Activated CD4-positive, alpha-beta T cell treated with anti-CD3 and anti-CD28 coated beads, Interleukin-2, amount 10 ng/mL, durations not matched to agents 7 days and 5 days (primary cell): ENCODE measurements around the gene MPHOSPH6. TPM values are rescaled to one million over a fixed set of nuclear protein-coding genes. Genes with fewer than 3 reads are reported as not detected.

ENCODE experiments used
- CTCF ChIA-PET: fragments of 350-600 bp; sonication (Branson Sonifier 250); formaldehyde crosslinking; loops from one replicate; lab custom pipeline; 2021; ENCODE audit warnings: antibody characterized with exemption; lab: Charles Lee
- POLR2A ChIA-PET: fragments of 350-600 bp; sonication (Branson Sonifier 250); formaldehyde crosslinking; loops from one replicate; lab custom pipeline; 2021; ENCODE audit warnings: antibody characterized with exemption; lab: Charles Lee
- DNase-seq: peaks from one replicate; pipeline ENCODE4 v3.0.0-alpha.2; 2020
- H3K27ac Mint-ChIP-seq: one replicate; pipeline ENCODE4 v1.8.0; 2021; ENCODE audit warnings: mild to moderate bottlenecking, moderate library complexity, mixed read lengths
- H3K27me3 Mint-ChIP-seq: one replicate; pipeline ENCODE4 v1.8.0; 2021; ENCODE audit warnings: mixed read lengths
- H3K36me3 Mint-ChIP-seq: one replicate; pipeline ENCODE4 v1.8.0; 2021; ENCODE audit warnings: low read depth, mixed read lengths
- H3K4me1 Mint-ChIP-seq: one replicate; pipeline ENCODE4 v1.8.0; 2021; ENCODE audit warnings: mixed read lengths
- H3K4me3 Mint-ChIP-seq: one replicate; pipeline ENCODE4 v1.8.0; 2021; ENCODE audit warnings: mild to moderate bottlenecking, moderate library complexity, mixed read lengths
- H3K9me3 Mint-ChIP-seq: one replicate; pipeline ENCODE4 v1.8.0; 2021; ENCODE audit warnings: mixed read lengths
- total RNA-seq, 2 experiments: library from RNA; stranded (reverse); gene quantifications; one replicate each; pipeline ENCODE4 v1.2.3, GENCODE V29; 2021

The MPHOSPH6 gene
- total RNA-seq, 2 experiments from 2014 or later = 36.7 to 39.0 TPM

DNA sequence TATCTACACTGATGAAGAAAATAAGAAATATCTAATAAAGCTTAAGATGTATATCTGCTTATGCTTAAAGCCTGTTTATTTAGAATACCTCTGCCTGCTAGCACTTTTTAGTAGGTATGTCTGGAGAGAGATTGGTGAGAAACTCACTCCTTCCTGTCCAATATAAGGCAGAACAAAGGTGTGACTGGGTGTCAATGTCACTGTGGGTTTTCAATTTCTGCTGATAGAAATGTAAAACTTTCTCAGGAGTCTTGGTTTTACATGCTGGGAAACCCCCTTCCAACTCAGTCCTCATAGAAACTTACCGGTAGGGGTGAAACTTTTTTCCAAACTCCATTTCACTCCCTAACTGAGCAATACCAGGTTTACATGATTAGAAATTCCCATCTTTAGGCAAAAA lies 17.8 kb upstream of the MPHOSPH6 start:
- H3K36me3 Mint-ChIP-seq = peaks cover 4% of the 10 kb centered on the region
- no peak for DNase-seq
- CTCF ChIA-PET = no interaction called here
- peaks cover 18% of the 10 kb centered on the region for H3K4me1 Mint-ChIP-seq
- H3K4me3 Mint-ChIP-seq = no peak overlapping the region
- H3K27me3 Mint-ChIP-seq = peaks cover 19% of the 10 kb centered on the region
- no peak overlapping the region for H3K27ac Mint-ChIP-seq
- POLR2A ChIA-PET = no interaction called here
- H3K9me3 Mint-ChIP-seq = peaks cover 4% of the 10 kb centered on the region

DNA sequence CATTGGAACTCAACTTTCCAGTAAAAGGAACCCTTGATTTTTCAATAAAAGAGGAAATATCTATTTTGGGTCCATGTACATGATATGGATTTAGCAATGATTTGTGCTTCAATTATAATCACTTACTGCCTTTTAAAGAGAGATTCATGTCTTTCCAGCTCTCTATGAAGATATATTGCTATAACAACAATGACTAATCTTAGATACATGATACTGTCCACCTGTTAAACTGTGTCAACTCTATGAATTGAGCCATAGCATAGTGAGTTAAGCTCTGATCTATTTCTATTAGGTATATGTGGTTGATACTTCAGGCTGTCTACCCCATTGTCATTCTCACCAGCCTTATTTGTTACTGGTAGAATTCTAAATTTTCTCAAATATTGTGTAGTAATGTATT lies 15.0 kb upstream of the MPHOSPH6 start:
- ChIA-PET POLR2A (no interaction called here), CTCF (interaction anchor here (1.2 kb wide), 1 partner anchor 10 kb away, joined by 3 read pairs; no protein-coding TSS in a partner anchor)
- H3K27ac Mint-ChIP-seq = no peak overlapping the region
- no peaks in the 10 kb centered on the region for H3K36me3 Mint-ChIP-seq
- peaks cover 11% of the 10 kb centered on the region for H3K4me1 Mint-ChIP-seq
- H3K9me3 Mint-ChIP-seq = no peaks in the 10 kb centered on the region
- H3K4me3 Mint-ChIP-seq = no peak overlapping the region
- DNase-seq = no peak
- H3K27me3 Mint-ChIP-seq = peaks cover 22% of the 10 kb centered on the region

DNA sequence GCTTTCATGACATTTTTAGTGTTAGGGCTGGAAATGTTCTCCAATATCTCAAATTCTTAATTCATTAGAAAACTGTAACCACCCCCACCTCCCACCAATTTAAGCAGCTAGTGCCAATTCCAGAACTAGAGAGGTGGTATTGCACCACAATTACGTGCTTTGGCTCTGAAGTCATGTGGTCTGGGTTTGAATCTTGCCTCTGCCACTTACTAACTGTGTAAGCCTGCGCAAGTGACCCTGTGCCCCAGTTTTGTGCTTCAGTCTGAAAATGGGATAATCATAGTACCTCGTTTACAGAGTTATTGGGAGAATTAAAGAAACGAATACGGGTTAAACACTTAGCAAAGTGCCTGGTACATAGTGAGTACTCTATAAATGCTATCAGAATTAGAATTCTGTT lies 14.2 kb upstream of the MPHOSPH6 start:
- ChIA-PET CTCF (interaction anchor here (0.6 to 1.2 kb wide), 2 partner anchors 9 to 340 kb away, joined by 3 read pairs; no protein-coding TSS in a partner anchor), POLR2A (no interaction called here)
- Mint-ChIP-seq H3K9me3 (no peaks in the 10 kb centered on the region), H3K36me3 (no peaks in the 10 kb centered on the region), H3K4me1 (peaks cover 11% of the 10 kb centered on the region), H3K27ac (no peak overlapping the region), H3K27me3 (peaks cover 25% of the 10 kb centered on the region), H3K4me3 (no peak overlapping the region)
- no peak for DNase-seq

DNA sequence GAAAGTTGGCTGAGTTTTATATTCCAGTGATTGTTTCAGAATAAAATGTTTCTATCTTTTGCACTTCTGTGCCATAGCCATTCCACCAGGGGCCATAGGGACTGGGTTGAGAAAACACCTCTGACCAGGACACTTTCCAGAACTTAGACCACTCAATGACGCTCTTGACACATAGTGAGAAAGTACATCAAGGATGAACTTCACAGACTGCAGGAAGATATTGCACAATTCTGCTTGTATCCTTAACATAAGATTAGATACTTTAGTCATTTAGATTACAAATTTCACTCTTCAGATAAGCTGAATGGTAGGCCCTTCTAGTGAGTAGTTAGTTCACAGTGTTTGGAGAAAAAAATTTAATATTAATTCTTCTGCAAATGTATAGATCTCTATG lies 13.0 kb upstream of the MPHOSPH6 start:
- ChIA-PET CTCF (no interaction called here), POLR2A (no interaction called here)
- no peaks in the 10 kb centered on the region for H3K9me3 Mint-ChIP-seq
- peaks cover 8% of the 10 kb centered on the region for H3K4me1 Mint-ChIP-seq
- peaks cover 27% of the 10 kb centered on the region for H3K27me3 Mint-ChIP-seq
- H3K4me3 Mint-ChIP-seq = no peak overlapping the region
- no peaks in the 10 kb centered on the region for H3K36me3 Mint-ChIP-seq
- no peak for DNase-seq
- H3K27ac Mint-ChIP-seq = no peak overlapping the region

DNA sequence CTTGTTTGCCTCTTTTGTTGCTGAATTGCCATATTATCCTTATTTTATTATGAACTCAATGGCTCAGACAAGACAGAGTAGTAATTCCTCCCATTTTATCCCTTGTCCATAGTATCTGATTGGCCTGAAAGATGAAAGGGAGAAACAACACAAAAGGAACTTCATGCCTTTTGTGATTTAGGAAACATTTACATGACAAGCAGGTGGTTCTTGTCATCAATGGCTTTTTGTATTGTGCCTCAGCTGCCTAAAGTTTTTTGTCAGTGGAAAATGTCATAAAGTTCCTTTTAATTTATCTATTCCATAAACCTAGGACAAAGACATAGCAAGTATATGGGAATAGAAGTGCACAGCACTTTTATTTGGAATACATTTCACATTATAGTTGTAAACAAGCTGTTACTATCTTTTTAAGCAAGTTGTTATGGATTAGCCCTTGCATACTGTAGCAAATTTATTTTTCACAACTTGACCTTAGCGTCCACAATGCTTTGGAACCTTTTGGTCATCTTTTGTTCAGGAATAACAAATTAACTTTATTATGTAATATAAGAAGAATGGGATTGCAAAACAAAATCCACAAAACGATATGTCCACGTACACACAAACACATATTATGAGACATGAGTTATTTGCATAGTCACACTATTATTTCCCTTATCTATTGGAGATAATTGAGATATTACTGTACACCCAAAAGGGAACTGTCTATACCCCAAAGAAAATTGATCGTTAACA lies 12.4 kb upstream of the MPHOSPH6 start:
- ChIA-PET POLR2A (no interaction called here), CTCF (interaction anchor here (1.4 kb wide), 1 partner anchor 12 kb away, joined by 7 read pairs; the partner anchor contains the start of gene MPHOSPH6)
- peaks cover 26% of the 10 kb centered on the region for H3K27me3 Mint-ChIP-seq
- no peak for DNase-seq
- no peak overlapping the region for H3K4me3 Mint-ChIP-seq
- H3K4me1 Mint-ChIP-seq = peaks cover 3% of the 10 kb centered on the region
- no peaks in the 10 kb centered on the region for H3K36me3 Mint-ChIP-seq
- no peaks in the 10 kb centered on the region for H3K9me3 Mint-ChIP-seq
- no peak overlapping the region for H3K27ac Mint-ChIP-seq

DNA sequence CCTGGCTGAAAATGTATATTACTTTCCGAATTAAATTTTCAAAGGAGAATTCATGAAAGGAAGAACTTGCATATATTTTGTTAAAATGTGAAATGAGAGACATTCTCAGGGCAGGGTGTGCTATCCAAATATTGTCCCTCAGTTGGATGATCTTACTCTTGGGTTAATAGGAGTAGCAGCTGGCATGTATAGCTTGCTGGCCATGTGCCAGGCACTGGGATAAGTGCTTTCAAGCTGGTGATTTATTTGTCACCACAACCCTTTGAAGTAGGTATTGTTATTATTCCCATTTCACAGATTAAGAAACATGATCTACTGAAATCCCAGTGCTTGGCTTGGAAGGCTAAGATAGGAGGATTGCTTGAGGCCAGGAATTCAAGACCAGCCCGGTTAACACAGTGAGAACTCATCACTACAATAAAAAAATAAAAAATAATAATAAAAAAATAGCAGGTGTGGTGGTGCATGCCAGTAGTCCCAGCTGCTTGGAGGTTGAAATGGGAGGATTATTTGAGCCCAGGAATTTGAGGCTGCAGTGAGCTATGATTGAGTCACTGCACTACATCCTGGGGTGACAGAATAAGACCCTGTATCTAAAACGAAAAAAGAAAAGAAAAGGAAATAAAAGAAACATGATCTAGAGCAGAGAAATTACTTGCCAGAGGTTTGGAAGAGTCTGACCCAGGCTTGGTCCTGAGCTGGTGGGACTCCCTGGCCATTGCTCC lies 11.6 kb upstream of the MPHOSPH6 start:
- Mint-ChIP-seq H3K27me3 (peaks cover 28% of the 10 kb centered on the region), H3K36me3 (no peaks in the 10 kb centered on the region), H3K4me1 (no peaks in the 10 kb centered on the region), H3K9me3 (no peaks in the 10 kb centered on the region), H3K27ac (no peak overlapping the region), H3K4me3 (no peak overlapping the region)
- ChIA-PET POLR2A (no interaction called here), CTCF (interaction anchor here (0.7 to 1.4 kb wide), 2 partner anchors 11 to 29 kb away, joined by 3 to 7 read pairs; partner anchors contain the start of gene MPHOSPH6)
- no peak for DNase-seq

DNA sequence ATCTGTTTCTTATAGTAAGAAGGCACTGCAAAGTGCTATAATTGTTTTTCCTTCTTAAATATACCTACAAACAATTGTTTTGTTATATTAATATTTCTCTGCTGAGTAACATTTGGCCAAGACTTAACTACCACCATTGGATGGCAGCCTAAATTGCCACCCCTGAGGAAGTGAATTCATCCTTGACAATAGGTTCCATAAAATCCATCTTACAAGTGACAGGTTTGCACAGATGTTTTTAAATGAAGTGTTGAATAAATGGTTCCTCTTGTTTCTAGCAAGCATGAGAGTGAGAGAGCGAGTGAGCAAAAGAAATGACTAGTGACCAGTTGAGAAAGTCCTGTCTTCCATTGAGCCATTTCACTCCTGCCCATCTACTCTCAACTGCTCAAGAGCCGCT lies 8.3 kb upstream of the MPHOSPH6 start:
- Mint-ChIP-seq H3K4me3 (no peak overlapping the region), H3K4me1 (no peaks in the 10 kb centered on the region), H3K9me3 (no peaks in the 10 kb centered on the region), H3K27me3 (peaks cover 42% of the 10 kb centered on the region), H3K27ac (no peak overlapping the region), H3K36me3 (no peaks in the 10 kb centered on the region)
- no peak for DNase-seq
- CTCF ChIA-PET = no interaction called here
- POLR2A ChIA-PET = no interaction called here

DNA sequence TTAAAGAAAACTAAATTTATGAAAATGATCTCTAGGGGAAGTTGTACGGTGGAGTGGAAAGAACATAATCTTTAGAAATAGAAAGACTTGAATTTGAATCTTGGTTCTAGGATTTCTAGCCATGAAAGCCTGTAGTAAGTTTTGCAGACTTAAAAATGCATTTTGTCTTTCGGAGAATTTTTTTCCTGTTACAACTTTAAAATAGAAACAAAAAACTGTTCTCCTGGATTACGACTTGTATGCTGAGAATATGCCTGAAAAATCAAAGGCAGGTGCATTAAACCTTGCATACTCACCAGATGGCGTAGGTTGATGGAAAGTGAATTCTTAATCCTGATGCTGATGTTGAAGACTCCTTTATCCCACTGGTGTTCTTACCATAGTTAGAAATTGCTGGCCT lies 7.5 kb upstream of the MPHOSPH6 start:
- Mint-ChIP-seq H3K9me3 (no peaks in the 10 kb centered on the region), H3K27me3 (peaks cover 43% of the 10 kb centered on the region), H3K27ac (no peak overlapping the region), H3K4me1 (no peaks in the 10 kb centered on the region), H3K36me3 (no peaks in the 10 kb centered on the region), H3K4me3 (no peak overlapping the region)
- no peak for DNase-seq
- CTCF ChIA-PET = no interaction called here
- POLR2A ChIA-PET = no interaction called here

DNA sequence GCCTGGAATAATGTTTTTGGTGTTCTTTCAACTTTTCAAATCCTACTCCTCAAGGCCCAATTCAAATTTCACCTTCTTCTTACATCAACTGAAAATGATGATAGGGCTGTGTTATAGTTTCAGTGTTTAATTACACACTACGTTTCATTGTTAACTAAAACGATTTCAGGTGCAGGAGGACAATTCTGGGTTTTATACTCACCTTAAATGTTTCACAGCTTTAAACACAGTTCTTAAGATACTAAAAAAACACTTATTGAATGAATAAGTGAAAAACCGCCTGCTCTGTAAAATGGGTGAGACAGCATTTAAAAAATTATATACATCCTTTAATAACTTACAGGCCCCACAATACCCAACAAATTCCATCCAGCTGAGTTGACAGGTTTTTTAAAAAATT lies 6.2 kb upstream of the MPHOSPH6 start:
- H3K27me3 Mint-ChIP-seq = peaks cover 54% of the 10 kb centered on the region
- H3K4me1 Mint-ChIP-seq = no peaks in the 10 kb centered on the region
- POLR2A ChIA-PET = no interaction called here
- CTCF ChIA-PET = interaction anchor here (1.5 kb wide), 1 partner anchor 9 kb away, joined by 3 read pairs; no protein-coding TSS in a partner anchor
- H3K9me3 Mint-ChIP-seq = no peaks in the 10 kb centered on the region
- H3K4me3 Mint-ChIP-seq = no peak overlapping the region
- no peak overlapping the region for H3K27ac Mint-ChIP-seq
- DNase-seq = no peak
- H3K36me3 Mint-ChIP-seq = no peaks in the 10 kb centered on the region

DNA sequence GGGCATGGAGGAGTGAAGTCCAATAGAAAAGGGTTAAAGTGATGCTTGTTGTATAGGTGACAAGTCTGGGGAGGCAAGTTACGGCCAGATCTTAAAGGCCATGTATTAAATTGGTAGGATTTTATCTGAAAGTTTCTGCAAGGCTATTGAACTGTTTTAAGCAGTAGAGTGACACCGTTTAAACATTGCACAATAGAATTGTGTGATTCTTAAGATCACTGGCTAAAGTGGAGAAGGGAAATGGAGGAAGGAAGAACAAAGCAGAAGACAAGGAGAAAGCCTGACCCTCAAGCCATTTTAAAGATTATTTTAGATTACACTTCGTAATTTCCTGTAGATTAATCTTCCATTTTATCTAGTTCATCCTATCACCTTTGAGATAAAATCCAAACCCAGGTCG lies 5.6 kb upstream of the MPHOSPH6 start:
- H3K27me3 Mint-ChIP-seq = peaks cover 55% of the 10 kb centered on the region
- H3K36me3 Mint-ChIP-seq = no peaks in the 10 kb centered on the region
- POLR2A ChIA-PET = no interaction called here
- CTCF ChIA-PET = interaction anchor here (1.5 kb wide), 1 partner anchor 9 kb away, joined by 3 read pairs; no protein-coding TSS in a partner anchor
- no peak overlapping the region for H3K4me3 Mint-ChIP-seq
- DNase-seq = no peak
- no peaks in the 10 kb centered on the region for H3K9me3 Mint-ChIP-seq
- peaks cover under 1% of the 10 kb centered on the region for H3K4me1 Mint-ChIP-seq
- no peak overlapping the region for H3K27ac Mint-ChIP-seq

DNA sequence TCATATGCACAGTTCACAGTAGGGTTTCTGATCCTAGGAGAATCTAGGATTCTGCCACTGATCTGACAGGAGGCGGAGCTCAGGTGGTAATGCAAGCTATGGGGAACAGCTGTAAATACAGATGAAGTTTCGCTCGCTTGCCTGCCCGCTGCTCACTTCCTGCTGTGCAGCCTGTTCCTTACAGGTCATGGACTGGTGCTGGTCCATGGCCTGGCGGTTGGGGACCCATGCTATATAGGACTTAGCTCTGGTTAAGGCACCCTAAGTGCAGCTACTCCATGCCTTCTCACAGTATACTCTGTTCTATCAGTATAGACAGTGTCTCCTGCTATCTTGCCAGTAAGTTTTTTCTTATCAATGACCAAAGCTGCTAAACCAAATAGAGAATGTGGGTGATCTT lies 2.4 kb downstream of the MPHOSPH6 start:
- CTCF ChIA-PET = interaction anchor here (1.3 kb wide), 2 partner anchors 8 to 34 kb away, joined by 3 to 4 read pairs; no protein-coding TSS in a partner anchor
- DNase-seq = no peak
- no peak overlapping the region for H3K4me3 Mint-ChIP-seq
- H3K9me3 Mint-ChIP-seq = peaks cover 16% of the 10 kb centered on the region
- peaks cover 27% of the 10 kb centered on the region for H3K4me1 Mint-ChIP-seq
- H3K27me3 Mint-ChIP-seq = peaks cover 13% of the 10 kb centered on the region
- POLR2A ChIA-PET = no interaction called here
- H3K36me3 Mint-ChIP-seq = peaks cover 54% of the 10 kb centered on the region
- no peak overlapping the region for H3K27ac Mint-ChIP-seq

DNA sequence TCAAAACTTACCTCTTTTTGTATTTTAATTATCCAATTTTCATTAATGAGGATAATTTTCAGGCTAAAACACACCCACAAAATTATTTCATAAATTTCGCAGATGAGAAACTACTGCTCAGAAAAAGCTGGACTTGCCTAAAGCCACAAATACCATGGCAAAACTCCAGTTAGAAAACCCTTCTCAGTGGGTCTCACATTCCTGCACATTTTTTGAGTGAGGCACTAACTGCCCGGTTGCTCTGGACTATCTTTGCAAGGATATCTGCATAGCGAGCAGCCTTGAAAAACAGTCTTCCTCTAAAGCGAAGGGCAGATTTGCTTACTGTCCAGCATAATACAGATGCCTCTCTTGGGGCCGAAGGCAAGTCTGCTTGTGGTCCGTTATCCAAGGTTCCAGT lies 9.8 kb downstream of the MPHOSPH6 start:
- Mint-ChIP-seq H3K9me3 (peaks cover under 1% of the 10 kb centered on the region), H3K36me3 (peaks cover 63% of the 10 kb centered on the region), H3K4me3 (no peak overlapping the region), H3K27ac (no peak overlapping the region), H3K27me3 (no peaks in the 10 kb centered on the region), H3K4me1 (peaks cover 23% of the 10 kb centered on the region)
- ChIA-PET POLR2A (no interaction called here), CTCF (interaction anchor here (1.2 kb wide), 1 partner anchor 8 kb away, joined by 4 read pairs; no protein-coding TSS in a partner anchor)
- DNase-seq = no peak

DNA sequence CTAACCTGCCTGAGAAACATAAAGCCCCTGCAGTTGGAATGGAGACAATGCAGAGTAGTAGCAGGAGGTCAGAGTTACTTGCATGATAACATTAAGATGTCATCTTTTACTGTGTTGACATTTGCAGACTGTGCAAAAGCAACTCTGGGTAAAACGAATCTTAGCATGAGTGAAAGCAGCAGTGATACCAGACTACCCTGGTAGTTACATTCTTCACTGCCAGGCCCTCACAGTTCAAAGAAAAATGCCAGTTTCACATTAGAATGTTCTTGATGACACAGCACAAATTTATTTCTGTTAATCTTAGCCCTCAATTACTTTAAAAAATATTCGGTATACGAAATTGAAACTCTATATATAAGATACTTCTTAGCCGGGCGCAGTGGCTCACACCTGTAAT lies 12.2 kb downstream of the MPHOSPH6 start:
- Mint-ChIP-seq H3K27me3 (no peaks in the 10 kb centered on the region), H3K4me1 (peaks cover 24% of the 10 kb centered on the region), H3K9me3 (peaks cover 3% of the 10 kb centered on the region), H3K27ac (no peak overlapping the region), H3K36me3 (peaks cover 56% of the 10 kb centered on the region), H3K4me3 (no peak overlapping the region)
- ChIA-PET POLR2A (no interaction called here), CTCF (no interaction called here)
- DNase-seq = no peak
